A549 (cell line): Measurements from ENCODE around the gene LMTK2. TPM values are rescaled to one million over a fixed set of nuclear protein-coding genes. Genes with fewer than 3 reads are reported as not detected.

Experiments
- ATAC-seq, 2 experiments: fragments of 200-7000 bp in 1 of 2; fragments of >200 bp in 1 of 2; cut with Nextera tagmentation in 1 of 2; cut with Tn5 transposase in 1 of 2; 3 replicates each; pipeline versions ENCODE4 v1.8.0 to v1.9.1; 2018 to 2020; ENCODE audit warnings: mild to moderate bottlenecking in 1 of 2, moderate library complexity in 1 of 2
- CTCF ChIA-PET: fragments of 300-600 bp; sonication (Branson Sonifier 250); formaldehyde crosslinking; extraction: SDS; loops from one replicate; lab custom pipeline; 2021; ENCODE audit warnings: antibody characterized with exemption, inconsistent platforms; lab: Yijun Ruan, JAX
- POLR2A ChIA-PET: fragments of 350-600 bp; formaldehyde crosslinking; extraction: SDS; loops from one replicate; lab custom pipeline; 2021; ENCODE audit warnings: antibody characterized with exemption, inconsistent platforms; lab: Yijun Ruan, JAX
- DNase-seq, 2 experiments: peaks; one replicate each; pipeline versions ENCODE4 v3.0.0 to v3.0.0-alpha.2; 2011 to 2016; ENCODE audit warnings: low read depth in 1 of 2, low spot score in 1 of 2
- FAIRE-seq: peaks from 2 replicates; lab custom pipeline; 2011; peaks lifted over from hg19 to GRCh38; lab: Jason Lieb, UNC
- H3K27ac ChIP-seq, 2 experiments: fragments of >200 bp; sonication (Bioruptor Twin); formaldehyde crosslinking; 3 replicates each; pipeline ENCODE4 v1.5.1; 2016 to 2017
- H3K4me1 ChIP-seq: fragments of >200 bp; sonication (Bioruptor Twin); formaldehyde crosslinking; 3 replicates; pipeline ENCODE4 v1.6.1; 2016
- H3K4me2 ChIP-seq: fragments of >200 bp; sonication (Bioruptor Twin); formaldehyde crosslinking; 3 replicates; pipeline ENCODE4 v1.6.1; 2016
- H3K4me3 ChIP-seq: fragments of >200 bp; sonication (Bioruptor Twin); formaldehyde crosslinking; 3 replicates; pipeline ENCODE4 v1.5.1; 2016
- H3K9me3 ChIP-seq: fragments of >200 bp; sonication (Bioruptor Twin); formaldehyde crosslinking; 3 replicates; pipeline ENCODE4 v1.6.1; 2016
- CBX2 ChIP-seq: fragments of 200-600 bp; sonication (generic); IDR thresholded peaks from 2 replicates; pipeline ENCODE4 v1.6.1; 2016; ENCODE audit warnings: low read depth, mild to moderate bottlenecking, borderline replicate concordance
- CEBPB ChIP-seq, 2 experiments: fragments of >200 bp in 1 of 2; sonication (Bioruptor Twin) in 1 of 2; formaldehyde crosslinking in 1 of 2; IDR thresholded peaks; 2 replicates each; pipeline ENCODE4 v1.6.1; 2012 to 2016
- CHD2 ChIP-seq: fragments of 150-350 bp; IDR thresholded peaks from 2 replicates; pipeline ENCODE4 v1.6.1; 2014; ENCODE audit warnings: low read length; ENCODE audit not compliant: partially characterized antibody
- ESRRA ChIP-seq: fragments of 150-350 bp; IDR thresholded peaks from 2 replicates; pipeline ENCODE4 v1.6.1; 2014; ENCODE audit warnings: mild to moderate bottlenecking, low read length, borderline replicate concordance
- FOSB ChIP-seq: fragments of 250-450 bp; sonication (Bioruptor Pico); IDR thresholded peaks from 2 replicates; pipeline ENCODE4 v1.5.0; 2020; ENCODE audit warnings: mild to moderate bottlenecking, moderate library complexity
- FOXS1 ChIP-seq: fragments of 250-450 bp; sonication (Bioruptor Pico); IDR thresholded peaks from 2 replicates; pipeline ENCODE4 v1.5.0; 2020; ENCODE audit warnings: mild to moderate bottlenecking, moderate library complexity
- GATA3 ChIP-seq: IDR thresholded peaks from 2 replicates; pipeline ENCODE4 v1.6.1; 2012; ENCODE audit warnings: borderline replicate concordance
- HES2 ChIP-seq: fragments of >200 bp; sonication (Bioruptor Twin); formaldehyde crosslinking; IDR thresholded peaks from 2 replicates; pipeline ENCODE4 v1.6.1; 2016
- HOXB13 ChIP-seq: fragments of 250-450 bp; sonication (Bioruptor Pico); IDR thresholded peaks from 2 replicates; pipeline ENCODE4 v1.5.0; 2020; ENCODE audit warnings: low read depth, mild to moderate bottlenecking, moderate library complexity
- MAFK ChIP-seq: fragments of 450-650 bp; IDR thresholded peaks from 2 replicates; pipeline ENCODE4 v1.6.1; 2014; ENCODE audit not compliant: partially characterized antibody
- MAZ ChIP-seq: fragments of 150-350 bp; IDR thresholded peaks from 2 replicates; pipeline ENCODE4 v1.6.1; 2014; ENCODE audit warnings: antibody characterized with exemption, low read depth, low read length, borderline replicate concordance
- NFE2L2 ChIP-seq: fragments of 150-350 bp; conservative IDR thresholded peaks from 2 replicates; pipeline ENCODE4 v1.6.1; 2014; ENCODE audit warnings: low read length
- NPAS2 ChIP-seq: fragments of 250-450 bp; sonication (Bioruptor Pico); IDR thresholded peaks from 2 replicates; pipeline ENCODE4 v1.8.0; 2022; ENCODE audit warnings: mild to moderate bottlenecking, moderate library complexity, borderline replicate concordance
- POLR2AphosphoS2 ChIP-seq: conservative IDR thresholded peaks from 2 replicates; pipeline ENCODE4 v1.6.1; 2012; ENCODE audit warnings: low read length, improper control_type of control experiment, inconsistent platforms
- RAD21 ChIP-seq, 2 experiments: fragments of >200 bp in 1 of 2; sonication (Bioruptor Twin) in 1 of 2; formaldehyde crosslinking in 1 of 2; IDR thresholded peaks in 1 of 2; conservative IDR thresholded peaks in 1 of 2; 2 replicates in 1 of 2; 3 replicates in 1 of 2; pipeline ENCODE4 v1.6.1; 2012 to 2018; ENCODE audit warnings: inconsistent platforms in 1 of 2
- RCOR1 ChIP-seq: fragments of 150-350 bp; IDR thresholded peaks from 2 replicates; pipeline ENCODE4 v1.6.1; 2014; ENCODE audit warnings: antibody characterized with exemption, low read length, low read depth
- RFX5 ChIP-seq: fragments of 450-650 bp; IDR thresholded peaks from 2 replicates; pipeline ENCODE4 v1.7.1; 2014; ENCODE audit warnings: antibody characterized with exemption, mild to moderate bottlenecking, moderate library complexity
- TP53 ChIP-seq: fragments of 250-450 bp; sonication (Bioruptor Pico); IDR thresholded peaks from 2 replicates; pipeline ENCODE4 v1.5.0; 2021; ENCODE audit warnings: mild to moderate bottlenecking, moderate library complexity
- ZC3H11A ChIP-seq: fragments of 450-650 bp; IDR thresholded peaks from 2 replicates; pipeline ENCODE4 v1.6.1; 2014; ENCODE audit warnings: antibody characterized with exemption, mild to moderate bottlenecking
- ZSCAN20 ChIP-seq: fragments of 250-450 bp; sonication (Bioruptor Pico); IDR thresholded peaks from 2 replicates; pipeline ENCODE4 v1.8.0; 2022; ENCODE audit warnings: mild to moderate bottlenecking, moderate library complexity
- WGBS: methylation state at CpG from one replicate; pipeline ENCODE4 v1.1.6; 2017; ENCODE audit errors: missing lambda C conversion rate; 5-methylcytosine and 5-hydroxymethylcytosine counted together
- polyA plus RNA-seq, 4 experiments: library from polyadenylated mRNA; depleted of rRNA in 3 of 4; stranded (reverse); fragments of >200 nt; fragmentation: RNase III in 1 of 4; extraction: RNeasy Plus Mini Kit Qiagen cat#74134 plus additional on column Dnase treatment in 1 of 4; gene quantifications; 2 replicates in 3 of 4; 3 replicates in 1 of 4; pipeline ENCODE4 v1.2.3, GENCODE V29; 2011 to 2017
- TF ChIP-seq, protein P1 (sequence below): IDR thresholded peaks from 2 replicates; pipeline ENCODE4 v1.6.1; 2012
- TF ChIP-seq, protein P2 (sequence below): IDR thresholded peaks from 2 replicates; pipeline ENCODE4 v1.6.1; 2012
- TF ChIP-seq, protein P3 (sequence below): fragments of 250-450 bp; sonication (Bioruptor Pico); IDR thresholded peaks from 2 replicates; pipeline ENCODE4 v1.5.0; 2021; ENCODE audit warnings: mild to moderate bottlenecking, moderate library complexity, borderline replicate concordance

Gene LMTK2
- polyA plus RNA-seq, 2 of the 4 experiments (the other 2 are of a cell fraction), result 7.9 to 13.0 TPM

DNA sequence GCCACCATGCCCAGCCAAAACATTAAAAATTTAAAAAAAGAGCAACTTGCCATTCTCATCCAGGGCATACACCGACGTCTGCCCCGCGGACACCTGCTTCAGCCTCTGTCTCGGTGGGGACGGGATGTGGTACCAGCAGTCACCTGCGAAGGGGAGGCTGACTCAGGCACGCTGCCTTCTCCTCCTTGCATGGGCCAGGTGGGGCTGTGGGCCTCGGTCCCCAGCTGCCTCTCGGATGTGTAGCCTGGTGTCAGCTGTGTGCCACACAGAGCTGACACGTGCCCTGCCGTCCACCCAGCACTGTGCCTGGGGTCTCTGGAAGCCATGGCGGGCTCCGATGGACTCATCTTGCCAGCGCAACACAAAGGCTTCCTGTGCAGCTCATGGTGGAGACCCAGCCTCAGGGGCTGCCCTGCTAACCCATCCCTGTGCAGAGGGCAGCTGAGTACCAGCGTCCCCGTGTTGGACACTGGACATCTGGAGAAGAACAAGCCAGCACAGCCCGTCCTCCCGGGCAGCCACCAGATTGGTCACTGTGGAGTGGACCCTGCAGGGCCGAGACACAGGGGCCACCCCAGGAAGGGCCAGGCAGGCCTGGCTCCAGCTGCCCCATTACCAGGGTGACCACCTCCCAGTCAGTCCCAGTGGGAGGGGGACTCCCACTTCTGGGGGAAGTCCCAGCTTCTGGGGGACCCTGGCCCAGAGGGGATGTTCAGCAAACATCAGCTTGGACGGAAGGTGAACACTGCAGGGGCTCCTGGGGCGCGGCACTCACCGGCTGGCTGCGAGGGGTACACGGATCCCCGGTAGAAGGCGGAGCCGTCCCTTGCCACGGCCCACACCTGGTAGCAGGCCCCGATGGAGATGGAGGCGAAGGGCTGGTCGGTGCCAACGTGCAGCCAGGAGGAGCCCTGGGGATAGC, 115.2 kb downstream of the LMTK2 start:
- ATAC-seq (peak in 1 of 2 experiments; percentile 11; a peak in 2 of 6 replicates), FAIRE-seq (no peak), DNase-seq (no peak)
- no peak overlapping the region for H3K4me3 ChIP-seq
- H3K4me1 ChIP-seq, result peaks cover 7% of the 10 kb centered on the region; the same call in 2 of the 3 replicates
- no peak overlapping the region for H3K27ac ChIP-seq
- H3K4me2 ChIP-seq, result no peak overlapping the region
- CTCF ChIA-PET, result interaction anchor here (1.2 kb wide), 1 partner anchor 9 kb away, joined by 3 read pairs; no protein-coding TSS in a partner anchor
- 92% methylated on average over 28 of the region's 34 CpGs for WGBS
- POLR2A ChIA-PET, result no interaction called here
- no peaks in the 10 kb centered on the region for H3K9me3 ChIP-seq
- TF ChIP-seq FOXS1 (CRISPR knock-in tag) (no peak), NPAS2 (CRISPR knock-in tag) (no peak), RCOR1 (no peak), MAFK (no peak), RFX5 (no peak), NFE2L2 (no peak), CBX2 (no peak), ZC3H11A (no peak), ZSCAN20 (CRISPR knock-in tag) (no peak), CHD2 (no peak), GATA3 (no peak)
- TF ChIP-seq, protein P1, sequence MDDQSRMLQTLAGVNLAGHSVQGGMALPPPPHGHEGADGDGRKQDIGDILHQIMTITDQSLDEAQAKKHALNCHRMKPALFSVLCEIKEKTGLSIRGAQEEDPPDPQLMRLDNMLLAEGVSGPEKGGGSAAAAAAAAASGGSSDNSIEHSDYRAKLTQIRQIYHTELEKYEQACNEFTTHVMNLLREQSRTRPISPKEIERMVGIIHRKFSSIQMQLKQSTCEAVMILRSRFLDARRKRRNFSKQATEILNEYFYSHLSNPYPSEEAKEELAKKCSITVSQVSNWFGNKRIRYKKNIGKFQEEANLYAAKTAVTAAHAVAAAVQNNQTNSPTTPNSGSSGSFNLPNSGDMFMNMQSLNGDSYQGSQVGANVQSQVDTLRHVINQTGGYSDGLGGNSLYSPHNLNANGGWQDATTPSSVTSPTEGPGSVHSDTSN, result no peak
- TF ChIP-seq, protein P2, sequence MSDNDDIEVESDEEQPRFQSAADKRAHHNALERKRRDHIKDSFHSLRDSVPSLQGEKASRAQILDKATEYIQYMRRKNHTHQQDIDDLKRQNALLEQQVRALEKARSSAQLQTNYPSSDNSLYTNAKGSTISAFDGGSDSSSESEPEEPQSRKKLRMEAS, result no peak

- 0 out of 6 replicates have a peak overlapping the region, but pooled peaks of 1 of the 2 experiments have one; percentile 37 for H3K27ac ChIP-seq
- ChIA-PET CTCF (interaction anchor here (1.2 kb wide), 1 partner anchor 10 kb away, joined by 3 read pairs; no protein-coding TSS in a partner anchor), POLR2A (no interaction called here)
- TF ChIP-seq MAZ (no peak), HES2 (no peak), RAD21 (conservative IDR thresholded peaks at IDR 0.05 in 1 of 2, IDR thresholded peaks at IDR 0.05 in 1 of 2) (no peak), TP53 (CRISPR knock-in tag) (no peak), MAFK (no peak), FOSB (CRISPR knock-in tag) (no peak), POLR2AphosphoS2 (no peak), NFE2L2 (no peak), RCOR1 (no peak), HOXB13 (no peak), ESRRA (no peak), CEBPB (IDR thresholded peaks at IDR 0.05) (no peak), FOXS1 (CRISPR knock-in tag) (no peak)
- TF ChIP-seq, protein P3, sequence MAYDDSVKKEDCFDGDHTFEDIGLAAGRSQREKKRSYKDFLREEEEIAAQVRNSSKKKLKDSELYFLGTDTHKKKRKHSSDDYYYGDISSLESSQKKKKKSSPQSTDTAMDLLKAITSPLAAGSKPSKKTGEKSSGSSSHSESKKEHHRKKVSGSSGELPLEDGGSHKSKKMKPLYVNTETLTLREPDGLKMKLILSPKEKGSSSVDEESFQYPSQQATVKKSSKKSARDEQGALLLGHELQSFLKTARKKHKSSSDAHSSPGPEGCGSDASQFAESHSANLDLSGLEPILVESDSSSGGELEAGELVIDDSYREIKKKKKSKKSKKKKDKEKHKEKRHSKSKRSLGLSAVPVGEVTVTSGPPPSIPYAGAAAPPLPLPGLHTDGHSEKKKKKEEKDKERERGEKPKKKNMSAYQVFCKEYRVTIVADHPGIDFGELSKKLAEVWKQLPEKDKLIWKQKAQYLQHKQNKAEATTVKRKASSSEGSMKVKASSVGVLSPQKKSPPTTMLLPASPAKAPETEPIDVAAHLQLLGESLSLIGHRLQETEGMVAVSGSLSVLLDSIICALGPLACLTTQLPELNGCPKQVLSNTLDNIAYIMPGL (CRISPR knock-in tag), result no peak
- FAIRE-seq (no peak), DNase-seq (no peak), ATAC-seq (peak in 1 of 2 experiments; percentile 11; a peak in 1 of 6 replicates)
- WGBS, result 88% methylated on average over 14 of the region's 30 CpGs
- no peak overlapping the region for H3K4me2 ChIP-seq
- H3K4me3 ChIP-seq, result no peak overlapping the region
- H3K9me3 ChIP-seq, result no peaks in the 10 kb centered on the region
- peaks cover 7% of the 10 kb centered on the region; the same call in 2 of the 3 replicates for H3K4me1 ChIP-seq
Measured at GRCh38 chr7:98222533-98223195, 116.0 kb downstream of the LMTK2 start.
